CD4-positive, alpha-beta T cell treated with Interleukin-15 for 4 hours (primary cell): ENCODE results near the gene LMOD2.
"Not testable (repeated sequence)": the region's sequence is repeated elsewhere in the genome, so short reads cannot be mapped to it uniquely, and the experiment has no call there.

ENCODE experiments used
- DNase-seq: peaks from one replicate; pipeline ENCODE4 v3.0.0-alpha.2; 2020; ENCODE audit warnings: low spot score

Gene LMOD2

GRCh38 chr7:123655614-123656013, at the start of gene LMOD2:
Gene LMOD2, plus strand, starts transcription at chr7:123655866. Its CDS starts 98 bp downstream, at chr7:123655964.
- no peak for DNase-seq

GRCh38 chr7:123607423-123607975, 48.2 kb upstream of the LMOD2 start:
- no peak for DNase-seq

GRCh38 chr7:123608991-123609882, 46.4 kb upstream of the LMOD2 start:
- no peak for DNase-seq

- no peak for DNase-seq
These were observed 45.8 kb upstream of the LMOD2 start for GRCh38 chr7:123609883-123610239.

- no peak for DNase-seq
These were observed 43.6 kb upstream of the LMOD2 start for GRCh38 chr7:123612024-123612423.

- no peak for DNase-seq
These were observed 40.3 kb upstream of the LMOD2 start for GRCh38 chr7:123615344-123615743.

GRCh38 chr7:123616223-123616622, 39.4 kb upstream of the LMOD2 start:
- no peak for DNase-seq

- no peak for DNase-seq
These were observed 34.0 kb upstream of the LMOD2 start for GRCh38 chr7:123621707-123622106.

GRCh38 chr7:123622660-123623386, 32.8 kb upstream of the LMOD2 start:
- no peak for DNase-seq

- DNase-seq: peak; percentile 57
These were observed 31.0 kb upstream of the LMOD2 start for GRCh38 chr7:123624527-123625183.

GRCh38 chr7:123625254-123625653, 30.4 kb upstream of the LMOD2 start:
- no peak for DNase-seq

- no peak for DNase-seq
These were observed 27.8 kb upstream of the LMOD2 start for GRCh38 chr7:123627851-123628250.

- DNase-seq: no peak
These were observed 26.8 kb upstream of the LMOD2 start for GRCh38 chr7:123628829-123629228.

GRCh38 chr7:123629281-123629680, 26.4 kb upstream of the LMOD2 start:
- no peak for DNase-seq

- DNase-seq: no peak
These were observed 22.9 kb upstream of the LMOD2 start for GRCh38 chr7:123632808-123633207.

GRCh38 chr7:123633553-123633952, 22.1 kb upstream of the LMOD2 start:
- no peak for DNase-seq

GRCh38 chr7:123634011-123634573, 21.6 kb upstream of the LMOD2 start:
- DNase-seq: not testable (repeated sequence)

GRCh38 chr7:123635551-123636359, 19.9 kb upstream of the LMOD2 start:
- no peak for DNase-seq

- DNase-seq: no peak
These were observed 18.5 kb upstream of the LMOD2 start for GRCh38 chr7:123637203-123637602.

GRCh38 chr7:123637878-123638277, 17.8 kb upstream of the LMOD2 start:
- DNase-seq: no peak

GRCh38 chr7:123639631-123640030, 16.0 kb upstream of the LMOD2 start:
- DNase-seq: no peak
